ENCODE measurements around the gene PPP2R3C. TPM values are rescaled to one million over a fixed set of nuclear protein-coding genes. Genes with fewer than 3 reads are reported as not detected.

Gene PPP2R3C
- total RNA-seq (2022; extraction: Qiagen RNA extraction): 27.0 to 30.1 TPM (median 29.0 TPM) in 5 replicates

GRCh38 chr14:35121887-35122695 is at the start of gene PPP2R3C, which contains the start of gene PRORP:
Gene PPP2R3C (minus strand): TSS chr14:35121990. CDS start chr14:35121959, 31 bp downstream.
Gene PRORP (plus strand): TSS chr14:35122552. CDS start chr14:35123246, 694 bp downstream.

GRCh38 chr14:35046048-35046750 is 75.6 kb downstream of the PPP2R3C start, which contains the start of gene FAM177A1:
Gene FAM177A1 (plus strand): TSS chr14:35046272. CDS start chr14:35046464, 192 bp downstream.

Other genes with a start within 250 kb of the PPP2R3C start
- 21.4 to 36.4 TPM (median 23.6 TPM) in 5 replicates for gene BAZ1A, start 246.6 kb downstream of the PPP2R3C start, total RNA-seq (2022; extraction: Qiagen RNA extraction)
- 56.4 to 72.8 TPM (median 57.8 TPM) in 5 replicates for gene SRP54, start 139.0 kb downstream of the PPP2R3C start, total RNA-seq (2022; extraction: Qiagen RNA extraction)
- gene FAM177A1, start 75.7 kb downstream of the PPP2R3C start, total RNA-seq (2022; extraction: Qiagen RNA extraction): 106 to 115 TPM (median 114 TPM) in 5 replicates
- gene PRORP, start 562 bp upstream of the PPP2R3C start, total RNA-seq (2022; extraction: Qiagen RNA extraction): 33.6 to 42.9 TPM (median 35.5 TPM) in 5 replicates
- 274 to 319 TPM (median 290 TPM) in 5 replicates for gene PSMA6, start 170.4 kb upstream of the PPP2R3C start, total RNA-seq (2022; extraction: Qiagen RNA extraction)

Measured in A549 treated with Hydrocortisone at 1 μM for 4 hours (cell line).